ENCODE data around the gene RAP2C. TPM values are rescaled to one million over a fixed set of nuclear protein-coding genes. Genes with fewer than 3 reads are reported as not detected.
"Not testable (repeated sequence)": the region's sequence is repeated elsewhere in the genome, so short reads cannot be mapped to it uniquely, and the experiment has no call there.

RAP2C gene
- total and polyA plus RNA-seq, 9 donors, result 9.1 to 21.8 (median 17.8) TPM

DNA sequence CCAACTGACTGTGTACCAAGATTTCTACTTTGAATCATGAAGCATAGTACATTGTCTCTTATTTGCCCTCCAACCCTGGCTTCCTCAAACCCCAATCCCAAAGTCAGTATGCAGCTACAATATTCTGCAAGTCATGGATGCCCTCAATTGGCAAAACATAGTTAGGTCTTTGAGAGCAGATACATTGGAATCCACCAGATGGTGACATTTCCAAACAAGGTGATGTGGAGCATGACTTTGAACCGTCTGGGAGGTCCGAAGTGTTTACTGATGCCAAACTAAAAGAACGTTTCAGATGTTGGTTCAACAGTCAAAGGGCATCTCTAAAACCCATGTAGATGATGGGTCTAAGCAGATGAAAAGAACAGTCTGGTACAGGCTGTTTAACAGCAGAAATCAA lies 47.8 kb downstream of the RAP2C start:
- H3K27ac ChIP-seq, result no peak overlapping the region
- no peaks in the 10 kb centered on the region for H3K4me1 ChIP-seq (ENCODE audit: insufficient read depth)
- H3K27me3 ChIP-seq, result no peaks in the 10 kb centered on the region
- no peaks in the 10 kb centered on the region for H3K9me3 ChIP-seq
- 50 to 59% (median 53%) methylated on average over 3 of the region's 3 CpGs for WGBS, 3 donors
- H3K4me3 ChIP-seq, result no peak overlapping the region
- TF ChIP-seq, protein P1, sequence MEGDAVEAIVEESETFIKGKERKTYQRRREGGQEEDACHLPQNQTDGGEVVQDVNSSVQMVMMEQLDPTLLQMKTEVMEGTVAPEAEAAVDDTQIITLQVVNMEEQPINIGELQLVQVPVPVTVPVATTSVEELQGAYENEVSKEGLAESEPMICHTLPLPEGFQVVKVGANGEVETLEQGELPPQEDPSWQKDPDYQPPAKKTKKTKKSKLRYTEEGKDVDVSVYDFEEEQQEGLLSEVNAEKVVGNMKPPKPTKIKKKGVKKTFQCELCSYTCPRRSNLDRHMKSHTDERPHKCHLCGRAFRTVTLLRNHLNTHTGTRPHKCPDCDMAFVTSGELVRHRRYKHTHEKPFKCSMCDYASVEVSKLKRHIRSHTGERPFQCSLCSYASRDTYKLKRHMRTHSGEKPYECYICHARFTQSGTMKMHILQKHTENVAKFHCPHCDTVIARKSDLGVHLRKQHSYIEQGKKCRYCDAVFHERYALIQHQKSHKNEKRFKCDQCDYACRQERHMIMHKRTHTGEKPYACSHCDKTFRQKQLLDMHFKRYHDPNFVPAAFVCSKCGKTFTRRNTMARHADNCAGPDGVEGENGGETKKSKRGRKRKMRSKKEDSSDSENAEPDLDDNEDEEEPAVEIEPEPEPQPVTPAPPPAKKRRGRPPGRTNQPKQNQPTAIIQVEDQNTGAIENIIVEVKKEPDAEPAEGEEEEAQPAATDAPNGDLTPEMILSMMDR (IDR thresholded peaks at IDR 0.05), result no peak
- no peak for TF ChIP-seq POLR2A (IDR thresholded peaks at IDR 0.05)
- intact Hi-C loops (cut with DNase I), result no loop called here
- DNase-seq, result no peak
- no peaks in the 10 kb centered on the region for H3K36me3 ChIP-seq

DNA sequence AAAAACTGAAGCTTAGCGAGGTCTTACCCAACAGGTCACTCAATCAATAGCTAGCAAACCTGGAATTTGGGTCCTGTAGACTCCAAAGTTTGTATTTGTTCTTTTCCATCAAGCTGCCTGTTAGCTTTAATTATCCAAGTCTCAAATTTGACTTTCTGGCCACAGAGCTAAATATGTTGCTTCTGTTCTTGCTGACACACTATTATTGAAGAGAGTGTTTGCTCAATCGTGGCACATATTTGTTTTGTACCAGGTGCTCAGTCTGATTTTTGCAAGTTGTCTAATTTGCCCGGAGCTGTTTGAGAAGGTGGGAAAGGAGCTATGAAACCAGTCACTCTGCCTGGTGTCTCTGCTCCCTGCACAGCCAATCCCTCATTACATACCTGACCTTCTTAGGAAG lies 49.7 kb downstream of the RAP2C start:
- Histone ChIP-seq H3K4me1 (ENCODE audit: insufficient read depth) (no peaks in the 10 kb centered on the region), H3K36me3 (no peaks in the 10 kb centered on the region), H3K9me3 (no peaks in the 10 kb centered on the region), H3K4me3 (no peak overlapping the region), H3K27ac (no peak overlapping the region), H3K27me3 (no peaks in the 10 kb centered on the region)
- intact Hi-C loops (cut with DNase I), result no loop called here
- TF ChIP-seq POLR2A (IDR thresholded peaks at IDR 0.05) (no peak), EP300 (IDR thresholded peaks at IDR 0.05) (no peak)
- TF ChIP-seq, protein P1 (IDR thresholded peaks at IDR 0.05), result no peak
- WGBS, 3 donors, result 52 to 65% (median 64%) methylated on average over 3 of the region's 3 CpGs
- DNase-seq, result no peak

DNA sequence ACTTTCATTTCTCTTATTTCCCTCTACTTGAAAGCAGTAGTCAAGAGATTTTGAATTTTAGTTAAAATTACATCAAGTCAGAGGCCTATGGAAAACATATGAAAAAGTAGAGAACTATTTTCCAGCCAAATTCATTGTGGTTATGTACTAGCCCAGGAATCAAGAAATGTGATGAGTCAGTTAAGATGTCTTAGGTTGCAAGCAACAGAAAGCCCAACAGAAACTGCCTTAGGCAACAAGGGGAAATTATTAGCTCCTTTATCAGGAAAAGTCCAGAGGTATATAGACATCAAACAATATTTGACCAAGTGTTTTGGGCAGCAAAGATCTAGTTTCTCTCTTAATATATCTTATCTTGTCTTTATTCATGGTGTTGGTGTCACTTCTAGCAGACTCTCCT lies 53.6 kb downstream of the RAP2C start:
- H3K9me3 ChIP-seq, result no peaks in the 10 kb centered on the region
- no peak for DNase-seq
- no peaks in the 10 kb centered on the region for H3K27me3 ChIP-seq
- no peak overlapping the region for H3K4me3 ChIP-seq
- TF ChIP-seq, protein P1 (IDR thresholded peaks at IDR 0.05), result no peak
- TF ChIP-seq EP300 (IDR thresholded peaks at IDR 0.05) (no peak), POLR2A (IDR thresholded peaks at IDR 0.05) (no peak)
- H3K36me3 ChIP-seq, result no peaks in the 10 kb centered on the region
- no peaks in the 10 kb centered on the region for H3K4me1 ChIP-seq (ENCODE audit: insufficient read depth)
- no peak overlapping the region for H3K27ac ChIP-seq
- intact Hi-C loops (cut with DNase I), result no loop called here

DNA sequence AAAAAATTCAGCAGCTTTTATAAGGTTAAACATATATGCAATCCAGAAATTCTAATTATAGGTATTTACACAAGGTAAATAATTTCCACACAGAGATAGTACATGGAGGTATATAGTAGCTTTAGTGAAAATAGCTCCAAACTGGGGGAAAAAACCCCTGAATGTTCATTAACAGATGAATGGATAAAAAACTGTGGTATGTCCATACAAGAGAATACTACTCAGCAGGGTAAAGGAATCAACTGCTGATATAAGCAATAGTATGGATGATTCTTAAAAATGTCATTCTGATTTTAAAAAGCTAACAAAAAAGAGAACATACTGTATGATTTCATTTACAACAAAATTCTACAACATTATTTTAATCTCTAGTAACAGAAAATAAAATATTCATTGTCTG lies 54.2 kb downstream of the RAP2C start:
- Histone ChIP-seq H3K27me3 (no peaks in the 10 kb centered on the region), H3K27ac (no peak overlapping the region), H3K4me1 (ENCODE audit: insufficient read depth) (no peaks in the 10 kb centered on the region), H3K4me3 (no peak overlapping the region), H3K36me3 (no peaks in the 10 kb centered on the region), H3K9me3 (no peaks in the 10 kb centered on the region)
- DNase-seq, result no peak
- intact Hi-C loops (cut with DNase I), result no loop called here
- TF ChIP-seq EP300 (IDR thresholded peaks at IDR 0.05) (no peak), POLR2A (IDR thresholded peaks at IDR 0.05) (no peak)
- TF ChIP-seq, protein P1 (IDR thresholded peaks at IDR 0.05), result no peak

DNA sequence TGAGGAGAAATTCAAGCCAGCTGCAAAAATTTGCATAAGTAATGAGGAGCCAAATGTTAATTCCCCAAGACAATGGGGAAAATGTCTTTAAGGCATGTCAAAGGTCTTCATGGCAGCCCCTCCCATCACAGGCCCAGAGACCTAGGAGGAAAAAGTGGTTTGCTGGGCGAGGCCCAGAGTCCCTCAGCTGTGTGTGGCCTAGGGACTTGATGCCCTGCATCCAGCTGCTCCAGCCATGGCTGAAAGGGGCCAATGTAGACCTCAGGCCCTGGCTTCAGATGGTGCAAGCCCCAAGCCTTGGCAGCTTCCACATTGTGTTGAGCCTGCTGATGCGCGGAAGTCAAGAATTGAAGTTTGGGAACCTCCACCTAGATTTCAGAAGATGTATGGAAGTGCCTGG lies 56.2 kb downstream of the RAP2C start:
- H3K4me3 ChIP-seq; intact Hi-C loops (cut with DNase I); H3K36me3 ChIP-seq; H3K9me3 ChIP-seq; H3K27me3 ChIP-seq; DNase-seq; H3K4me1 ChIP-seq (ENCODE audit: insufficient read depth); H3K27ac ChIP-seq: not testable (repeated sequence)
- 79 to 87% (median 84%) methylated on average over 3 of the region's 3 CpGs for WGBS, 3 donors
